Rectal smooth muscle tissue (tissue), 1 donor: ENCODE results near the gene RAE1.

Source experiments
- H3K27ac ChIP-seq: one replicate; pipeline ENCODE4 v1.7.0; 2013; ENCODE audit warnings: low read depth, low read length, inconsistent platforms
- H3K27me3 ChIP-seq: one replicate; pipeline ENCODE4 v1.7.0; 2013; ENCODE audit warnings: low read length; ENCODE audit not compliant: control insufficient read depth, insufficient read depth
- H3K36me3 ChIP-seq: one replicate; pipeline ENCODE4 v1.7.0; 2013; ENCODE audit warnings: low read length; ENCODE audit not compliant: control insufficient read depth, insufficient read depth
- H3K4me1 ChIP-seq: one replicate; pipeline ENCODE4 v1.7.0; 2013; ENCODE audit warnings: low read length; ENCODE audit not compliant: control insufficient read depth, insufficient read depth
- H3K4me3 ChIP-seq: one replicate; pipeline ENCODE4 v1.7.0; 2013; ENCODE audit warnings: low read length
- H3K9ac ChIP-seq: one replicate; pipeline ENCODE4 v1.7.0; 2013; ENCODE audit warnings: low read length

RAE1 gene

GRCh38 chr20:57422254-57422653 lies 71.2 kb downstream of the RAE1 start:
- Histone ChIP-seq H3K36me3 (no peaks in the 10 kb centered on the region), H3K9ac (no peak overlapping the region), H3K27me3 (no peaks in the 10 kb centered on the region), H3K4me3 (no peak overlapping the region), H3K27ac (no peak overlapping the region), H3K4me1 (peaks cover 5% of the 10 kb centered on the region)

- no peaks in the 10 kb centered on the region for H3K36me3 ChIP-seq
- no peak overlapping the region for H3K9ac ChIP-seq
These were observed 74.3 kb downstream of the RAE1 start for GRCh38 chr20:57425150-57426013.

GRCh38 chr20:57426271-57426689 lies 75.2 kb downstream of the RAE1 start:
- Histone ChIP-seq H3K27ac (no peak overlapping the region), H3K4me3 (no peak overlapping the region), H3K9ac (no peak overlapping the region), H3K27me3 (no peaks in the 10 kb centered on the region), H3K36me3 (no peaks in the 10 kb centered on the region), H3K4me1 (peaks cover 5% of the 10 kb centered on the region)

More at GRCh38 chr20:57425150-57426013, 74.3 kb downstream of the RAE1 start:
- Histone ChIP-seq H3K27ac (no peak overlapping the region), H3K4me1 (peaks cover 5% of the 10 kb centered on the region), H3K4me3 (no peak overlapping the region), H3K27me3 (no peaks in the 10 kb centered on the region)

- H3K4me3 ChIP-seq, result no peak overlapping the region
- no peaks in the 10 kb centered on the region for H3K36me3 ChIP-seq
- H3K4me1 ChIP-seq, result peaks cover 5% of the 10 kb centered on the region
- H3K27me3 ChIP-seq, result no peaks in the 10 kb centered on the region
- H3K9ac ChIP-seq, result no peak overlapping the region
- no peak overlapping the region for H3K27ac ChIP-seq
These were observed 75.8 kb downstream of the RAE1 start for GRCh38 chr20:57426831-57427230.

GRCh38 chr20:57428324-57429158 lies 77.5 kb downstream of the RAE1 start:
- H3K4me1 ChIP-seq, result peaks cover 6% of the 10 kb centered on the region
- H3K4me3 ChIP-seq, result no peak overlapping the region
- H3K36me3 ChIP-seq, result no peaks in the 10 kb centered on the region
- H3K9ac ChIP-seq, result no peak overlapping the region
- no peak overlapping the region for H3K27ac ChIP-seq
- H3K27me3 ChIP-seq, result no peaks in the 10 kb centered on the region
